KOPT-K1 (cell line): Measurements from ENCODE around the gene FLNB.

Experiments used
- H3K27ac ChIP-seq: fragments of 200-600 bp; sonication (generic); 2 replicates; pipeline ENCODE4 v1.5.1; 2016; ENCODE audit warnings: antibody characterized with exemption, mild to moderate bottlenecking, low read depth, low read length; ENCODE audit not compliant: poor library complexity, severe bottlenecking
- H3K36me3 ChIP-seq: fragments of 200-600 bp; sonication (generic); 2 replicates; pipeline ENCODE4 v1.5.1; 2017; ENCODE audit warnings: antibody characterized with exemption, mild to moderate bottlenecking, low read length, moderate library complexity; ENCODE audit not compliant: insufficient read depth
- H3K9me3 ChIP-seq: fragments of 200-600 bp; sonication (generic); 2 replicates; pipeline ENCODE4 v1.5.1; 2017; ENCODE audit warnings: antibody characterized with exemption, low read length, mild to moderate bottlenecking; ENCODE audit not compliant: insufficient read depth, poor library complexity, severe bottlenecking

The FLNB gene

GRCh38 chr3:58144478-58145325 is 136.5 kb downstream of the FLNB start:
- Histone ChIP-seq H3K36me3 (peaks cover 36% of the 10 kb centered on the region), H3K9me3 (no peaks in the 10 kb centered on the region), H3K27ac (no peak overlapping the region)

GRCh38 chr3:58148049-58148448 is 139.8 kb downstream of the FLNB start:
- no peak overlapping the region for H3K27ac ChIP-seq
- peaks cover 52% of the 10 kb centered on the region for H3K36me3 ChIP-seq
- no peaks in the 10 kb centered on the region for H3K9me3 ChIP-seq

- Histone ChIP-seq H3K9me3 (no peaks in the 10 kb centered on the region), H3K27ac (no peak overlapping the region), H3K36me3 (peaks cover 60% of the 10 kb centered on the region)
These were observed 142.0 kb downstream of the FLNB start for GRCh38 chr3:58150130-58150809.

- no peak overlapping the region for H3K27ac ChIP-seq
- peaks cover 62% of the 10 kb centered on the region for H3K36me3 ChIP-seq
- H3K9me3 ChIP-seq: no peaks in the 10 kb centered on the region
These were observed 142.6 kb downstream of the FLNB start for GRCh38 chr3:58150810-58151199.

GRCh38 chr3:58151637-58152036 is 143.4 kb downstream of the FLNB start:
- no peaks in the 10 kb centered on the region for H3K9me3 ChIP-seq
- no peak overlapping the region for H3K27ac ChIP-seq
- H3K36me3 ChIP-seq: peaks cover 64% of the 10 kb centered on the region

GRCh38 chr3:58152225-58153015 is 144.2 kb downstream of the FLNB start:
- H3K9me3 ChIP-seq: no peaks in the 10 kb centered on the region
- peaks cover 57% of the 10 kb centered on the region for H3K36me3 ChIP-seq
- H3K27ac ChIP-seq: no peak overlapping the region

GRCh38 chr3:58153371-58153770 is 145.1 kb downstream of the FLNB start:
- Histone ChIP-seq H3K9me3 (no peaks in the 10 kb centered on the region), H3K27ac (no peak overlapping the region), H3K36me3 (peaks cover 57% of the 10 kb centered on the region)

- Histone ChIP-seq H3K27ac (no peak overlapping the region), H3K9me3 (no peaks in the 10 kb centered on the region), H3K36me3 (peaks cover 43% of the 10 kb centered on the region)
These were observed 146.6 kb downstream of the FLNB start for GRCh38 chr3:58154626-58155449.

GRCh38 chr3:58155838-58156237 is 147.6 kb downstream of the FLNB start:
- Histone ChIP-seq H3K27ac (no peak overlapping the region), H3K36me3 (peaks cover 34% of the 10 kb centered on the region; the same call in 1 of the 2 replicates), H3K9me3 (no peaks in the 10 kb centered on the region)

GRCh38 chr3:58157700-58158099 is 149.5 kb downstream of the FLNB start:
- Histone ChIP-seq H3K36me3 (peaks cover 25% of the 10 kb centered on the region; the same call in 1 of the 2 replicates), H3K9me3 (no peaks in the 10 kb centered on the region), H3K27ac (no peak overlapping the region)

- Histone ChIP-seq H3K27ac (no peak overlapping the region), H3K9me3 (no peaks in the 10 kb centered on the region), H3K36me3 (peaks cover 31% of the 10 kb centered on the region; the same call in 1 of the 2 replicates)
These were observed 150.4 kb downstream of the FLNB start for GRCh38 chr3:58158442-58159153.

- Histone ChIP-seq H3K27ac (no peak overlapping the region), H3K9me3 (no peaks in the 10 kb centered on the region), H3K36me3 (peaks cover 32% of the 10 kb centered on the region; the same call in 1 of the 2 replicates)
These were observed 152.2 kb downstream of the FLNB start for GRCh38 chr3:58160399-58160798.

GRCh38 chr3:58161435-58162398 is 153.5 kb downstream of the FLNB start:
- Histone ChIP-seq H3K36me3 (peaks cover 25% of the 10 kb centered on the region; the same call in 1 of the 2 replicates), H3K9me3 (no peaks in the 10 kb centered on the region), H3K27ac (no peak overlapping the region)
